ENCODE measurements around the gene HPCAL4. TPM values are rescaled to one million over a fixed set of nuclear protein-coding genes. Genes with fewer than 3 reads are reported as not detected.

HPCAL4 gene
- total and polyA plus RNA-seq, 2 donors from 2014 or later = 3.9 to 5.2 TPM

- DNase-seq = no peak
These were observed 22.3 kb downstream of the HPCAL4 start for GRCh38 chr1:39668894-39669293.

GRCh38 chr1:39668111-39668510, 23.1 kb downstream of the HPCAL4 start:
- no peak for FAIRE-seq
- no peaks in the 10 kb centered on the region for H3K9me3 ChIP-seq (ENCODE audit: control insufficient read depth in 2 of 3, insufficient read depth in 1 of 3, low read length in 3 of 3)
- no peak for DNase-seq

More at GRCh38 chr1:39668894-39669293, 22.3 kb downstream of the HPCAL4 start:
- TF ChIP-seq, protein P1, sequence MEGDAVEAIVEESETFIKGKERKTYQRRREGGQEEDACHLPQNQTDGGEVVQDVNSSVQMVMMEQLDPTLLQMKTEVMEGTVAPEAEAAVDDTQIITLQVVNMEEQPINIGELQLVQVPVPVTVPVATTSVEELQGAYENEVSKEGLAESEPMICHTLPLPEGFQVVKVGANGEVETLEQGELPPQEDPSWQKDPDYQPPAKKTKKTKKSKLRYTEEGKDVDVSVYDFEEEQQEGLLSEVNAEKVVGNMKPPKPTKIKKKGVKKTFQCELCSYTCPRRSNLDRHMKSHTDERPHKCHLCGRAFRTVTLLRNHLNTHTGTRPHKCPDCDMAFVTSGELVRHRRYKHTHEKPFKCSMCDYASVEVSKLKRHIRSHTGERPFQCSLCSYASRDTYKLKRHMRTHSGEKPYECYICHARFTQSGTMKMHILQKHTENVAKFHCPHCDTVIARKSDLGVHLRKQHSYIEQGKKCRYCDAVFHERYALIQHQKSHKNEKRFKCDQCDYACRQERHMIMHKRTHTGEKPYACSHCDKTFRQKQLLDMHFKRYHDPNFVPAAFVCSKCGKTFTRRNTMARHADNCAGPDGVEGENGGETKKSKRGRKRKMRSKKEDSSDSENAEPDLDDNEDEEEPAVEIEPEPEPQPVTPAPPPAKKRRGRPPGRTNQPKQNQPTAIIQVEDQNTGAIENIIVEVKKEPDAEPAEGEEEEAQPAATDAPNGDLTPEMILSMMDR (IDR thresholded peaks at IDR 0.05; ENCODE audit: borderline replicate concordance, extremely low read depth, insufficient read depth) = no peak
- H3K27me3 ChIP-seq (ENCODE audit: control insufficient read depth, insufficient read depth, low read length) = peaks cover 3% of the 10 kb centered on the region
- FAIRE-seq = no peak
- no peaks in the 10 kb centered on the region for H3K36me3 ChIP-seq (ENCODE audit: control insufficient read depth in 2 of 3, insufficient read depth in 3 of 3, low read length in 3 of 3)
- no peaks in the 10 kb centered on the region for H3K9me3 ChIP-seq (ENCODE audit: control insufficient read depth in 2 of 3, insufficient read depth in 1 of 3, low read length in 3 of 3)
- no peak overlapping the region for H3K9ac ChIP-seq (ENCODE audit: low read length in 3 of 3)
- H3K27ac ChIP-seq (ENCODE audit: low read depth in 2 of 2, low read length in 2 of 2) = no peak overlapping the region
- no peak overlapping the region for H3K4me3 ChIP-seq (ENCODE audit: low read length in 3 of 3)
- peaks cover 0 to 4% (median 0%) of the 10 kb centered on the region in 3 donors for H3K4me1 ChIP-seq (ENCODE audit: control insufficient read depth in 2 of 3, insufficient read depth in 2 of 3, low read depth in 1 of 3, low read length in 3 of 3)
- intact Hi-C loops (cut with DNase I) = no loop called here

GRCh38 chr1:39666772-39667171, 24.5 kb downstream of the HPCAL4 start:
- intact Hi-C loops (cut with DNase I) = no loop called here
- Histone ChIP-seq H3K27ac (ENCODE audit: low read depth in 2 of 2, low read length in 2 of 2) (no peak overlapping the region), H3K4me3 (ENCODE audit: low read length in 3 of 3) (no peak overlapping the region), H3K36me3 (ENCODE audit: control insufficient read depth in 2 of 3, insufficient read depth in 3 of 3, low read length in 3 of 3) (no peaks in the 10 kb centered on the region), H3K9ac (ENCODE audit: low read length in 3 of 3) (no peak overlapping the region), H3K27me3 (ENCODE audit: control insufficient read depth, insufficient read depth, low read length) (peaks cover 3% of the 10 kb centered on the region), H3K4me1 (ENCODE audit: control insufficient read depth in 2 of 3, insufficient read depth in 2 of 3, low read depth in 1 of 3, low read length in 3 of 3) (peaks cover 0 to 2% (median 0%) of the 10 kb centered on the region in 3 donors), H3K9me3 (ENCODE audit: control insufficient read depth in 2 of 3, insufficient read depth in 1 of 3, low read length in 3 of 3) (no peaks in the 10 kb centered on the region)
- FAIRE-seq (no peak), DNase-seq (no peak)
- TF ChIP-seq, protein P1 (IDR thresholded peaks at IDR 0.05; ENCODE audit: borderline replicate concordance, extremely low read depth, insufficient read depth) = no peak

More at GRCh38 chr1:39668111-39668510, 23.1 kb downstream of the HPCAL4 start:
- Histone ChIP-seq H3K9ac (ENCODE audit: low read length in 3 of 3) (no peak overlapping the region), H3K27ac (ENCODE audit: low read depth in 2 of 2, low read length in 2 of 2) (no peak overlapping the region), H3K4me1 (ENCODE audit: control insufficient read depth in 2 of 3, insufficient read depth in 2 of 3, low read depth in 1 of 3, low read length in 3 of 3) (peaks cover 0 to 4% (median 0%) of the 10 kb centered on the region in 3 donors), H3K27me3 (ENCODE audit: control insufficient read depth, insufficient read depth, low read length) (peaks cover 3% of the 10 kb centered on the region), H3K4me3 (ENCODE audit: low read length in 3 of 3) (no peak overlapping the region), H3K36me3 (ENCODE audit: control insufficient read depth in 2 of 3, insufficient read depth in 3 of 3, low read length in 3 of 3) (no peaks in the 10 kb centered on the region)
- TF ChIP-seq, protein P1 (IDR thresholded peaks at IDR 0.05; ENCODE audit: borderline replicate concordance, extremely low read depth, insufficient read depth) = no peak
- intact Hi-C loops (cut with DNase I) = no loop called here

- Histone ChIP-seq H3K4me1 (ENCODE audit: control insufficient read depth in 2 of 3, insufficient read depth in 2 of 3, low read depth in 1 of 3, low read length in 3 of 3) (no peaks in the 10 kb centered on the region), H3K36me3 (ENCODE audit: control insufficient read depth in 2 of 3, insufficient read depth in 3 of 3, low read length in 3 of 3) (no peaks in the 10 kb centered on the region), H3K27ac (ENCODE audit: low read depth in 2 of 2, low read length in 2 of 2) (no peak overlapping the region), H3K9ac (ENCODE audit: low read length in 3 of 3) (no peak overlapping the region), H3K9me3 (ENCODE audit: control insufficient read depth in 2 of 3, insufficient read depth in 1 of 3, low read length in 3 of 3) (no peaks in the 10 kb centered on the region), H3K27me3 (ENCODE audit: control insufficient read depth, insufficient read depth, low read length) (no peaks in the 10 kb centered on the region), H3K4me3 (ENCODE audit: low read length in 3 of 3) (no peak overlapping the region)
- FAIRE-seq = no peak
- intact Hi-C loops (cut with DNase I) = no loop called here
- DNase-seq = no peak
- TF ChIP-seq, protein P1 (IDR thresholded peaks at IDR 0.05; ENCODE audit: borderline replicate concordance, extremely low read depth, insufficient read depth) = no peak
These were observed 27.7 kb downstream of the HPCAL4 start for GRCh38 chr1:39663559-39663958.
